Activated T-helper 1 cell treated with anti-CD3 and anti-CD28 coated beads, Interleukin-2, amount 50 U/mL, for 16 hours (primary cell): ENCODE results near the gene C1QL4.
"Not testable (repeated sequence)": the region's sequence is repeated elsewhere in the genome, so short reads cannot be mapped to it uniquely, and the experiment has no call there.

ENCODE experiments used
- DNase-seq, 2 donors: peaks; one replicate each; pipeline ENCODE4 v3.0.0-alpha.2; 2020; ENCODE audit warnings: low read depth in 1 of 2, low spot score in 1 of 2

The C1QL4 gene

DNA sequence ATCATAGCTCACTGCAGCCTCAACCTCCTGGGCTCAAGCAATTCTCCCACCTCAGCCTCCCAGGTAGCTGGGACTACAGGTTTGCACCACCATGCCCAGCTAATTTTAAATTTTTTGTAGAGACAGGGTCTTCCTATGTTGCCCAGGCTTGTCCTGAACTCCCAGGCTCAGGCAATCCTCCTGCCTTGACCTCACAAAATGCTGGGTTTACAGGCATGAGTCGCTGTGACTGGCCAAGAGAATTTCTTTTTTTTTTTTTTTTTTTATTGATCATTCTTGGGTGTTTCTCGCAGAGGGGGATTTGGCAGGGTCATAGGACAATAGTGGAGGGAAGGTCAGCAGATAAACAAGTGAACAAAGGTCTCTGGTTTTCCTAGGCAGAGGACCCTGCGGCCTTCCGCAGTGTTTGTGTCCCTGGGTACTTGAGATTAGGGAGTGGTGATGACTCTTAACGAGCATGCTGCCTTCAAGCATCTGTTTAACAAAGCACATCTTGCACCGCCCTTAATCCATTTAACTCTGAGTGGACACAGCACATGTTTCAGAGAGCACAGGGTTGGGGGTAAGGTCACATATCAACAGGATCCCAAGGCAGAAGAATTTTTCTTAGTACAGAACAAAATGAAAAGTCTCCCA lies 54.1 kb downstream of the C1QL4 start:
- DNase-seq, result not testable (repeated sequence)
